ENCODE results near the gene HFE. TPM values are rescaled to one million over a fixed set of nuclear protein-coding genes. Genes with fewer than 3 reads are reported as not detected.

HFE gene
- total RNA-seq, 2 donors from 2014 or later = 1.8 to 2.1 TPM

GRCh38 chr6:26140967-26141294 is 53.7 kb downstream of the HFE start:
- Histone ChIP-seq H3K9ac (ENCODE audit: extremely low read depth, low read length, poor library complexity, severe bottlenecking) (no peak overlapping the region), H3K27ac (ENCODE audit: low read depth, low read length) (peak overlapping the region; percentile 33), H3K4me1 (ENCODE audit: control insufficient read depth, insufficient read depth, low read length) (peaks cover 3% of the 10 kb centered on the region), H3K27me3 (ENCODE audit: control insufficient read depth, insufficient read depth, low read length, poor library complexity, severe bottlenecking) (no peaks in the 10 kb centered on the region), H3K36me3 (ENCODE audit: control insufficient read depth, insufficient read depth, low read length) (no peaks in the 10 kb centered on the region), H3K4me3 (ENCODE audit: low read length) (no peak overlapping the region), H3K9me3 (ENCODE audit: control insufficient read depth, low read length) (no peaks in the 10 kb centered on the region)
- Mint-ChIP-seq H3K27me3 (ENCODE audit: insufficient read depth) (no peaks in the 10 kb centered on the region), H3K36me3 (ENCODE audit: low read depth) (no peaks in the 10 kb centered on the region), H3K9me3 (no peaks in the 10 kb centered on the region), H3K4me3 (no peak overlapping the region), H3K4me1 (peaks cover 16% of the 10 kb centered on the region), H3K27ac (no peak overlapping the region)
- 83 to 93% methylated on average over 2 to 3 of the region's 3 CpGs for WGBS, 2 experiments (ENCODE audit: insufficient coverage in 1 of 2, insufficient read length in 1 of 2)
- no peak for DNase-seq
- TF ChIP-seq CTCF (conservative IDR thresholded peaks at IDR 0.05) = no peak

- 75 to 86% methylated on average over 1 to 4 of the region's 4 CpGs for WGBS, 2 experiments (ENCODE audit: insufficient coverage in 1 of 2, insufficient read length in 1 of 2)
- H3K4me1 Mint-ChIP-seq = peaks cover 16% of the 10 kb centered on the region
Observed at GRCh38 chr6:26141378-26141904, 54.2 kb downstream of the HFE start.

GRCh38 chr6:26142026-26142425 is 54.8 kb downstream of the HFE start:
- H3K4me3 ChIP-seq (ENCODE audit: low read length) = no peak overlapping the region
- Mint-ChIP-seq H3K27me3 (ENCODE audit: insufficient read depth) (no peaks in the 10 kb centered on the region), H3K36me3 (ENCODE audit: low read depth) (no peaks in the 10 kb centered on the region), H3K4me1 (peaks cover 16% of the 10 kb centered on the region), H3K27ac (no peak overlapping the region), H3K9me3 (no peaks in the 10 kb centered on the region), H3K4me3 (no peak overlapping the region)
- H3K9ac ChIP-seq (ENCODE audit: extremely low read depth, low read length, poor library complexity, severe bottlenecking) = no peak overlapping the region
- DNase-seq = no peak
- no peak overlapping the region for H3K27ac ChIP-seq (ENCODE audit: low read depth, low read length)
- H3K36me3 ChIP-seq (ENCODE audit: control insufficient read depth, insufficient read depth, low read length) = no peaks in the 10 kb centered on the region
- WGBS, 2 experiments (ENCODE audit: insufficient coverage in 1 of 2, insufficient read length in 1 of 2) = 93 to 95% methylated on average over 2 of the region's 2 CpGs
- H3K27me3 ChIP-seq (ENCODE audit: control insufficient read depth, insufficient read depth, low read length, poor library complexity, severe bottlenecking) = no peaks in the 10 kb centered on the region
- peaks cover 3% of the 10 kb centered on the region for H3K4me1 ChIP-seq (ENCODE audit: control insufficient read depth, insufficient read depth, low read length)
- no peaks in the 10 kb centered on the region for H3K9me3 ChIP-seq (ENCODE audit: control insufficient read depth, low read length)
- TF ChIP-seq CTCF (conservative IDR thresholded peaks at IDR 0.05) = no peak

More at GRCh38 chr6:26141378-26141904, 54.2 kb downstream of the HFE start:
- DNase-seq = peak; percentile 65
- Mint-ChIP-seq H3K27me3 (ENCODE audit: insufficient read depth) (no peaks in the 10 kb centered on the region), H3K36me3 (ENCODE audit: low read depth) (no peaks in the 10 kb centered on the region), H3K9me3 (no peaks in the 10 kb centered on the region), H3K27ac (no peak overlapping the region), H3K4me3 (no peak overlapping the region)
- H3K4me3 ChIP-seq (ENCODE audit: low read length) = no peak overlapping the region
- H3K36me3 ChIP-seq (ENCODE audit: control insufficient read depth, insufficient read depth, low read length) = no peaks in the 10 kb centered on the region
- H3K9ac ChIP-seq (ENCODE audit: extremely low read depth, low read length, poor library complexity, severe bottlenecking) = no peak overlapping the region
- peak overlapping the region; percentile 33 for H3K27ac ChIP-seq (ENCODE audit: low read depth, low read length)
- peaks cover 3% of the 10 kb centered on the region for H3K4me1 ChIP-seq (ENCODE audit: control insufficient read depth, insufficient read depth, low read length)
- H3K9me3 ChIP-seq (ENCODE audit: control insufficient read depth, low read length) = no peaks in the 10 kb centered on the region
- no peaks in the 10 kb centered on the region for H3K27me3 ChIP-seq (ENCODE audit: control insufficient read depth, insufficient read depth, low read length, poor library complexity, severe bottlenecking)
- TF ChIP-seq CTCF (conservative IDR thresholded peaks at IDR 0.05) = no peak

Other genes with a start within 250 kb of the HFE start
- not detected for gene SLC17A3, start 213.2 kb upstream of the HFE start, total RNA-seq
- gene SLC17A2, start 156.7 kb upstream of the HFE start, total RNA-seq = not detected
- gene TRIM38, start 124.6 kb upstream of the HFE start, total RNA-seq = 1 to 10 TPM; 4.2 to 4.4 TPM

All from endodermal cell (in vitro differentiated cells).